Stimulated activated CD8-positive, alpha-beta memory T cell treated with anti-CD3 and anti-CD28 coated beads, Interleukin-4, amount 100 ng/mL, for 1 hour (primary cell): ENCODE measurements around the gene TMC1.

Experiments used
- DNase-seq, 2 donors: peaks; one replicate each; pipeline ENCODE4 v3.0.0-alpha.2; 2020; ENCODE audit warnings: low read depth in 2 of 2, low spot score in 1 of 2

TMC1 gene

GRCh38 chr9:72565535-72565934 lies 44.1 kb downstream of the TMC1 start:
- no peak for DNase-seq

- no peak for DNase-seq
Observed at GRCh38 chr9:72574156-72574810, 52.9 kb downstream of the TMC1 start.

GRCh38 chr9:72575666-72576065 lies 54.3 kb downstream of the TMC1 start:
- no peak for DNase-seq

- no peak for DNase-seq
Observed at GRCh38 chr9:72576087-72576486, 54.7 kb downstream of the TMC1 start.

DNA sequence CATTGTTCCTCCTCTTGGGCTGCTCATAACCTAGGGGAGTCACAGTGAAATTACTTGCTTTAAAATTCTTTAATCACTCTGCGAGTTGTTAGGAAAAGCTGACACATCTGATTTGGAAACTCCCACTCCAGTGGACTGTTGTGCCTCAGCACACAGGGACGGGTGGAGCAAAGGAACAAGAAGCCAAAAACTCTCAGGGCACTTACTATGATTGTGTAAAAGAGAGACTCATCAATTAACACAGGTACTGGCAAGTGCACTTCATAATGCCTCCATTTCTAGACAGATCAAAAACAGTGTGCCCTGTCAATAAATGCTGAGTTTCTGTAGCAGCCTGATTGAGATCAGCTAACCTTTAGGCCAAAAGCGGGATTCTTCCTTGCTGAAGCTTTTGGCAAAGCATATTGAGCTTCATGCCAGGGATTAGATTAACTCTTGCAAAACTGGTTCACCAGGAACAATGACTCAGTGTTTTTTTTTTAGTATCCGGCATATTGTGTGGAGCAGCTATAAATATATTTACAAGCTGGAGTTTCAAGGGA lies 55.9 kb downstream of the TMC1 start:
- DNase-seq: no peak

GRCh38 chr9:72579190-72579589 lies 57.8 kb downstream of the TMC1 start:
- DNase-seq: no peak

- DNase-seq: no peak
Observed at GRCh38 chr9:72579880-72580550, 58.6 kb downstream of the TMC1 start.

DNA sequence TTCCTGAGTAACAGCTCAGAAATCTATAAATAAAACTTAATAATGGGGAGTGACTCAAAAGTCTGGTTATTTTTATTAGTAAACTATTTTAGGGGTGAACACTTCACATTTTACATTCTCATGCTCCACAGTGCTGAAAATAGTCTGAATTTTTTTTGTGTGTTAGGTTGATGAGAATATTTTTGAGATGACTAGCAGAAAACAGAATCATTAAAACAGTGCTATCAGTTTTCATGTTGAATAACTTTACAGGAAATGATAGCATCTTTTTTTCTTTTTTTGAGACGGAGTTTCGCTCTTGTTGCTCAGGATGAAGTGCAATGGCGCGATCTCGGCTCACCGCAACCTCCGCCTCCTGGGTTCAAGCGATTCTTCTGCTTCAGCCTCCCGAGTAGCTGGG lies 60.3 kb downstream of the TMC1 start:
- no peak for DNase-seq

- no peak for DNase-seq
Observed at GRCh38 chr9:72583370-72583769, 62.0 kb downstream of the TMC1 start.

- no peak for DNase-seq
Observed at GRCh38 chr9:72586388-72587130, 65.2 kb downstream of the TMC1 start.

DNA sequence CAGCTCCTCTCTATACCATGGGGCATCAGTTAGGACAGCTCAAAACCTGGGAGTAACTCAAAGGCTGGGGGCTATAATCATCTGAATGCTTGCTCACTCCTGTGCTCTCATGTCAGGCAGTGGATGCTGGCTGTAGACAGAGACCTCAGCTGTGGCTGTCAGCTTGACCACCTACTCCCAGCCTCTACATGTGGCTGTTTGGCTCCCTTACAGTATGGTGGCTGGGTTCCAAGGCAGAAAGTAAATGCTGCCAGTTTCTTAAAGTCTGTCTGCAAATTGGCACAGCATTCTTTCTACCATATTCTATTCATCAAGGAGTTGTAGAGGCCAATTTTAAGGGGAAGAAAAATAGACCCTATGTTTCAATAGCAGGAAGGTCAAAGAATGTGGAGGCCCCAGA lies 66.9 kb downstream of the TMC1 start:
- no peak for DNase-seq

DNA sequence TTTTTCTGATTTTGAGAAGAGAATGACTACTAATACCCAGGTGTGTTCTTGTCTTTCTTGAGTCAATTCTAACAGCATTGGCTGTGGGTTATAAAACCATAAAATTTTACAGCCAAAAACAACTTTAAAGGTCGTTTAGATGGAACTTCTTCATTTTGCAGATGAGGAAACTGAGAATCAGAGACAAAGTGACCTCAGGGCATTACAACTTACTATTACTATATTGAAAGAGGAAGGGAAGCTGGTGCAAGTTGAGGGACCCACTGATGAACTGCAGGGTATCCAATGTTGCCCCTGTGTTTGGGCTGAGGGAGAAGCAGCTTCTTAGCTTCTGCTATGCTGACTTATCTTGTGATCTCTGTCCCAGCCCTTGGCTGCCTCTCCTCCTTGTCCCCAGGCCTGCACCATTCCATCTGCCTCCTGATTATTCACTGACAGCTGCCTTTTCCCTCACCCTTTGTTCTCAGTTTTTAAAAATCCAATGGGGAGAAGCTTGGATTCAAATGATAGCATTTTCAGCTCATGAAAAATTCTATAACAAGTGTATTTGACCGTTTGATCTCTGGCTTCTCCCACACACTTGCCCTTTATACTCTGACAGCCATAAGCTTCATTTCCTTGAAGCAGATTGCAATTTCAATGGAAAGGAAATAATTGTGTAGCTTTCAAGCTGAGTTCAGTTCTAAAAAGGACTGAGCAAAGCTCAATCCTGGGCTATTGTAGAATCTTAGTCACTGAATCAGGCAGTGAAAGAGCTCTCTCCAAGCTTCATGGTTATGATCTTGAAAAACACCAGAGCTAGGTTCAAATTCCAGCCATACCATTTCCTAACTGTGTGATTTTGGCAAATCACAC lies 68.5 kb downstream of the TMC1 start:
- no peak for DNase-seq

- DNase-seq: no peak
Observed at GRCh38 chr9:72590824-72591223, 69.4 kb downstream of the TMC1 start.

- no peak for DNase-seq
Observed at GRCh38 chr9:72592502-72593403, 71.3 kb downstream of the TMC1 start.

- no peak for DNase-seq
Observed at GRCh38 chr9:72596451-72597180, 75.2 kb downstream of the TMC1 start.

DNA sequence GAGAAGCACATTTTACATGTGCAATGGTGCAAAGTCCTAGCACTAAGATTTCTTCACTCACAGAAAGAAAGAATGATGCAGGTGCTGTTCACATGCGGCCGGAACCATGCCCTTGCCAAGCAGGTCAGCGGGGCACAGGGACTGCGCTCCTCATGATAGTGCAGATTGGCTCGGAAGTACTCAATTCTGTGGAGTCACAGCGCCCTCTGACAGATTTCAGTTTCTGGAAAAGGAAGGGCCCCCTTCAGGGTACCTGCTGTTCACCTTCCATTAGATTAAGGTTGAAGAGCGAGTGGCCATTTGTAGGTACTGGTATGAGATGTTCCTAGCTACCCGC lies 75.7 kb downstream of the TMC1 start:
- DNase-seq: no peak

- no peak for DNase-seq
Observed at GRCh38 chr9:72597601-72598000, 76.2 kb downstream of the TMC1 start.

GRCh38 chr9:72598639-72599038 lies 77.2 kb downstream of the TMC1 start:
- no peak for DNase-seq

DNA sequence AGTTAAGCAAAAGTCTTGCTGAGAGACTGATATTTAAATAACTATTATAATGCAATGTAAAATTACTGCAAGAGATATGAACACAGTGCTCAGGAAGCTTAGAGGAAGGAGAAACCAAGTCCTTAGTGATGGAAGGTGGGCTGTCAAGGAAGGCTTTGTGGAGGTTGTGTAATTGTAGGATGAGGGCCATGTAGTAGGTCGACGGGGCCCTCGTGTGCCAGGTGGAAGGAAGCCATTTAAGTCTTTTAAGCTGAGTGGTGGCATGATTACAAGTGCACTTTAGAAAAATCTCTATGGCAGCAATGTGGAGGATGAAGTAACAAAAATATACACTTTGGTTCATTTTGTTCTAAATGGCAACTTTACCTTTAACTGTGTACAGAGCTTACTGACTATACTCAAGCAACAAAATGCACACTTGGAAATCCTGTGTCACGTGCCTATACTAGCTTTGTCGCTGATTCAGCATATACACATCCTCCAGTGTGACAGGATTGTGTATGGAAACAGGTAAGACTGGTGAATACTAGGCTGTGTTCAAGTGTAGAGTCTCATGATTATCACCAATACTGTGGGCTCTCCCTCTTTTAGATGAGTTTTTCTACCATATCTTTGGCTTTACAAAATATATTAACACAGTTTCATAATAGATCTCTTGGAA lies 78.6 kb downstream of the TMC1 start:
- no peak for DNase-seq
